ENCODE results near the gene DGKD.

The DGKD gene

GRCh38 chr2:233379441-233379840, 25.1 kb downstream of the DGKD start:
- Histone ChIP-seq H3K4me2 (ENCODE audit: low read depth, low read length) (no peak overlapping the region), H3K9me3 (replicated peaks; ENCODE audit: insufficient read depth, low read length) (no peaks in the 10 kb centered on the region), H4K20me1 (ENCODE audit: insufficient read depth, low read length) (no peaks in the 10 kb centered on the region), H3K9ac (ENCODE audit: low read length) (no peak overlapping the region), H3K79me2 (ENCODE audit: low read length) (peaks cover 62% of the 10 kb centered on the region), H3K4me3 (ENCODE audit: low read length) (no peak overlapping the region), H3K27ac (ENCODE audit: low read length) (no peak overlapping the region), H3K36me3 (replicated peaks; ENCODE audit: insufficient read depth, low read length) (no peaks in the 10 kb centered on the region), H2AFZ (ENCODE audit: low read length) (no peak overlapping the region), H3K9me2 (replicated peaks; ENCODE audit: insufficient read depth, low read length) (no peaks in the 10 kb centered on the region), H3K4me1 (ENCODE audit: low read length) (peaks cover 25% of the 10 kb centered on the region), H3K27me3 (replicated peaks; ENCODE audit: insufficient read depth, low read length) (no peaks in the 10 kb centered on the region), H3F3A (ENCODE audit: insufficient read depth, low read length) (peaks cover 20% of the 10 kb centered on the region)
- no peak for TF ChIP-seq EZH2 (optimal IDR thresholded peaks at IDR 0.05; ENCODE audit: low read depth, low read length)
- no peak for TF ChIP-seq EZH2phosphoT487 (IDR thresholded peaks at IDR 0.05; ENCODE audit: low read length)
- TF ChIP-seq CTCF (IDR thresholded peaks at IDR 0.05; ENCODE audit: low read length) = no peak
- DNase-seq = no peak

GRCh38 chr2:233380132-233380895, 26.0 kb downstream of the DGKD start:
- Histone ChIP-seq H3K36me3 (replicated peaks; ENCODE audit: insufficient read depth, low read length) (no peaks in the 10 kb centered on the region), H3K9ac (ENCODE audit: low read length) (no peak overlapping the region), H4K20me1 (ENCODE audit: insufficient read depth, low read length) (no peaks in the 10 kb centered on the region), H3F3A (ENCODE audit: insufficient read depth, low read length) (peaks cover 19% of the 10 kb centered on the region), H3K4me2 (ENCODE audit: low read depth, low read length) (no peak overlapping the region), H2AFZ (ENCODE audit: low read length) (no peak overlapping the region), H3K27me3 (replicated peaks; ENCODE audit: insufficient read depth, low read length) (no peaks in the 10 kb centered on the region), H3K9me3 (replicated peaks; ENCODE audit: insufficient read depth, low read length) (no peaks in the 10 kb centered on the region), H3K27ac (ENCODE audit: low read length) (no peak overlapping the region), H3K4me1 (ENCODE audit: low read length) (peaks cover 25% of the 10 kb centered on the region), H3K4me3 (ENCODE audit: low read length) (no peak overlapping the region), H3K79me2 (ENCODE audit: low read length) (peaks cover 70% of the 10 kb centered on the region), H3K9me2 (replicated peaks; ENCODE audit: insufficient read depth, low read length) (no peaks in the 10 kb centered on the region)
- TF ChIP-seq CTCF (IDR thresholded peaks at IDR 0.05; ENCODE audit: low read length) (no peak), EZH2phosphoT487 (IDR thresholded peaks at IDR 0.05; ENCODE audit: low read length) (no peak), EZH2 (optimal IDR thresholded peaks at IDR 0.05; ENCODE audit: low read depth, low read length) (no peak)
- DNase-seq = no peak

GRCh38 chr2:233380995-233381637, 26.8 kb downstream of the DGKD start:
- Histone ChIP-seq H3F3A (ENCODE audit: insufficient read depth, low read length) (peaks cover 19% of the 10 kb centered on the region), H4K20me1 (ENCODE audit: insufficient read depth, low read length) (no peaks in the 10 kb centered on the region), H3K79me2 (ENCODE audit: low read length) (peaks cover 74% of the 10 kb centered on the region), H2AFZ (ENCODE audit: low read length) (no peak overlapping the region), H3K4me3 (ENCODE audit: low read length) (no peak overlapping the region), H3K27me3 (replicated peaks; ENCODE audit: insufficient read depth, low read length) (no peaks in the 10 kb centered on the region), H3K9ac (ENCODE audit: low read length) (no peak overlapping the region), H3K9me2 (replicated peaks; ENCODE audit: insufficient read depth, low read length) (no peaks in the 10 kb centered on the region), H3K4me1 (ENCODE audit: low read length) (peaks cover 30% of the 10 kb centered on the region), H3K27ac (ENCODE audit: low read length) (no peak overlapping the region), H3K4me2 (ENCODE audit: low read depth, low read length) (no peak overlapping the region), H3K36me3 (replicated peaks; ENCODE audit: insufficient read depth, low read length) (no peaks in the 10 kb centered on the region), H3K9me3 (replicated peaks; ENCODE audit: insufficient read depth, low read length) (no peaks in the 10 kb centered on the region)
- DNase-seq = no peak
- TF ChIP-seq EZH2phosphoT487 (IDR thresholded peaks at IDR 0.05; ENCODE audit: low read length) (no peak), CTCF (IDR thresholded peaks at IDR 0.05; ENCODE audit: low read length) (no peak), EZH2 (optimal IDR thresholded peaks at IDR 0.05; ENCODE audit: low read depth, low read length) (no peak)

Measured in MM.1S (cell line).